ENCODE data around the gene LRCH1.

- TF ChIP-seq CTCF (conservative IDR thresholded peaks at IDR 0.05; ENCODE audit: low read length) (no peak), EZH2phosphoT487 (IDR thresholded peaks at IDR 0.05; ENCODE audit: borderline replicate concordance, low read depth, low read length) (no peak)
Measured at GRCh38 chr13:46698910-46699460, 146.0 kb downstream of the LRCH1 start.
